Ascending aorta (tissue), 2 donors: ENCODE measurements around the gene CTH. TPM values are rescaled to one million over a fixed set of nuclear protein-coding genes. Genes with fewer than 3 reads are reported as not detected.

Experiments used
- DNase-seq, 2 donors: peaks; one replicate each; pipeline ENCODE4 v3.0.0-alpha.2; 2019; ENCODE audit warnings: low spot score in 2 of 2
- H3K27ac ChIP-seq, 2 donors: fragments of 200-600 bp; sonication (generic); one replicate each; pipeline ENCODE4 v1.5.1; 2016 to 2017; ENCODE audit warnings: mild to moderate bottlenecking in 1 of 2
- H3K27me3 ChIP-seq: fragments of 200-600 bp; sonication (generic); one replicate; pipeline ENCODE4 v1.5.1; 2017
- H3K36me3 ChIP-seq, 2 donors: fragments of 200-600 bp; sonication (generic); one replicate each; pipeline ENCODE4 v1.5.1; 2016
- H3K4me1 ChIP-seq, 2 donors: fragments of 200-600 bp; sonication (generic); one replicate each; pipeline ENCODE4 v1.5.1; 2016 to 2017; ENCODE audit warnings: mild to moderate bottlenecking in 1 of 2
- H3K4me3 ChIP-seq, 2 donors: fragments of 200-600 bp; sonication (generic); one replicate each; pipeline ENCODE4 v1.5.1; 2016 to 2017; ENCODE audit warnings: mild to moderate bottlenecking in 1 of 2
- H3K9me3 ChIP-seq, 2 donors: fragments of 200-600 bp; sonication (generic); one replicate each; pipeline ENCODE4 v1.5.1; 2016
- intact Hi-C: fragments of 100-400 bp; cut with DNase I; formaldehyde crosslinking; loops from one replicate; pipeline ENCODE4 v1.15.1; 2023
- total RNA-seq: library from RNA; depleted of rRNA; stranded (reverse); fragments of >200 nt; gene quantifications from one replicate; pipeline ENCODE4 v1.1.0, GENCODE V29; 2016
- TF ChIP-seq, protein P1 (sequence below), 3 experiments: fragments of 200-600 bp in 2 of 3; fragments of 450-650 bp in 1 of 3; sonication (generic) in 2 of 3; IDR thresholded peaks; one replicate each; pipeline ENCODE4 v1.5.1; 2016 to 2019; ENCODE audit warnings: antibody characterized with exemption in 3 of 3, mild to moderate bottlenecking in 1 of 3, moderate library complexity in 1 of 3

CTH gene
- total RNA-seq, 1 donor from 2014 or later, result 4.3 TPM

DNA sequence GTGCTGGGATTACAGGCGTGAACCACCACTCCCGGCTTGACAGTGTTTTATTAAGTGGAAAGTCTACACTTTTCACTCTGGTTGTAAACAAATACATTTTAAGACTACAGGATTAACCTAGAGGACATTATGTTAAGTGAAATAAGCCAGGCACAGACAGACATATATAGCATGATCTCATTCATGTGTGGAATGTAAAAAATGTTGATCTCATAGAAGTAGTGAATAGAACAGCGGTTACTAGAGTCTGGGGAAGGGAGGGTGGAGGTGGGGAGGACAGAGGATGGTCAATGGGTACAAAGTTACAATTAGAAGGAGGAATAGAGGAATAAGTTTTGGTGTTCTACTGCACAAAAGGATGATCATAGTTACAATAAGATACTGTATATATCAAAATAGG lies 16.9 kb downstream of the CTH start:
- intact Hi-C loops, result no loop called here
- Histone ChIP-seq H3K9me3 (no peaks in the 10 kb centered on the region), H3K4me3 (no peak overlapping the region), H3K27me3 (no peaks in the 10 kb centered on the region), H3K36me3 (peaks cover 14 to 33% of the 10 kb centered on the region in 2 donors), H3K27ac (no peak overlapping the region), H3K4me1 (no peaks in the 10 kb centered on the region)
- no peak for DNase-seq
- TF ChIP-seq, protein P1, sequence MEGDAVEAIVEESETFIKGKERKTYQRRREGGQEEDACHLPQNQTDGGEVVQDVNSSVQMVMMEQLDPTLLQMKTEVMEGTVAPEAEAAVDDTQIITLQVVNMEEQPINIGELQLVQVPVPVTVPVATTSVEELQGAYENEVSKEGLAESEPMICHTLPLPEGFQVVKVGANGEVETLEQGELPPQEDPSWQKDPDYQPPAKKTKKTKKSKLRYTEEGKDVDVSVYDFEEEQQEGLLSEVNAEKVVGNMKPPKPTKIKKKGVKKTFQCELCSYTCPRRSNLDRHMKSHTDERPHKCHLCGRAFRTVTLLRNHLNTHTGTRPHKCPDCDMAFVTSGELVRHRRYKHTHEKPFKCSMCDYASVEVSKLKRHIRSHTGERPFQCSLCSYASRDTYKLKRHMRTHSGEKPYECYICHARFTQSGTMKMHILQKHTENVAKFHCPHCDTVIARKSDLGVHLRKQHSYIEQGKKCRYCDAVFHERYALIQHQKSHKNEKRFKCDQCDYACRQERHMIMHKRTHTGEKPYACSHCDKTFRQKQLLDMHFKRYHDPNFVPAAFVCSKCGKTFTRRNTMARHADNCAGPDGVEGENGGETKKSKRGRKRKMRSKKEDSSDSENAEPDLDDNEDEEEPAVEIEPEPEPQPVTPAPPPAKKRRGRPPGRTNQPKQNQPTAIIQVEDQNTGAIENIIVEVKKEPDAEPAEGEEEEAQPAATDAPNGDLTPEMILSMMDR (IDR thresholded peaks at IDR 0.05), result no peak

DNA sequence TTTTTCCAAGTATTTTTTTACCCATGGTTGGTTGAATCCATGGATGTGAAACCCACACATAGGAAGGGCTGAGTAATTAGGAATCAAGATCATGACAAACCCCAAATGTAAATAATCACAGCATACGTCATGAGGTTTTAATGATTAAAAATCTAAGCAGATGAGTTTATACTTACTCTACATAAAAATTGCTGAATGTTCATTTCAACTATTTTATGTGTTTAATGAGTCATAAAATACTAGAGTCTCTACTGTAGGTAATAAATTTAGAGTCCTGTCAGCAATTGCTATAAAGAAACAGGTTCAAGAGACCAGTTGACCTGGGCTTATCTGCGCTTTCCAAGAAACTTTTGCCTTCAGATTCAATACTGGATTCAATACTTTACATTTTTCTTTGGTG lies 18.2 kb downstream of the CTH start:
- TF ChIP-seq, protein P1 (IDR thresholded peaks at IDR 0.05), result no peak
- H3K36me3 ChIP-seq, result peaks cover 14 to 39% of the 10 kb centered on the region in 2 donors

DNA sequence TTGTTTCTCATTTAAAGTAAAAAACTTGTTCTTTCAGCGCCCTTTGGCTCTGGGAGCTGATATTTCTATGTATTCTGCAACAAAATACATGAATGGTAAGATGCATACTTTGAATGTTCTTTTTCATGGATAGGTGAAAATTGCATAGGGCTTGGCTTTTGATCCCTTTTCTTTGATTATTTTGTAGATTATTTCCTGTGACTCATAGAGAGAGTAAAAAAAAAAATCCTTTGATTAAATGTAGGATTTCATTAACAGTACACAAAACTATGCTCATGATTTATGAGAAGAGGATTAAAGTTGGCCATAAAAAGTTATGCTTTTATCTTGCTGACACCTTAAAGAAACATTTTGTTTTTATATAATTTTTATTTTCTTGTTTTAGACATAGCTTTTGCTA lies 18.7 kb downstream of the CTH start:
- TF ChIP-seq, protein P1 (IDR thresholded peaks at IDR 0.05), result no peak
- peaks cover 14 to 43% of the 10 kb centered on the region in 2 donors for H3K36me3 ChIP-seq
- intact Hi-C loops, result no loop called here

More for the DNA sequence above, 18.2 kb downstream of the CTH start:
- Histone ChIP-seq H3K4me1 (no peaks in the 10 kb centered on the region), H3K27ac (no peak overlapping the region), H3K4me3 (no peak overlapping the region), H3K9me3 (no peaks in the 10 kb centered on the region), H3K27me3 (no peaks in the 10 kb centered on the region)
- DNase-seq, result no peak
- intact Hi-C loops, result no loop called here

DNA sequence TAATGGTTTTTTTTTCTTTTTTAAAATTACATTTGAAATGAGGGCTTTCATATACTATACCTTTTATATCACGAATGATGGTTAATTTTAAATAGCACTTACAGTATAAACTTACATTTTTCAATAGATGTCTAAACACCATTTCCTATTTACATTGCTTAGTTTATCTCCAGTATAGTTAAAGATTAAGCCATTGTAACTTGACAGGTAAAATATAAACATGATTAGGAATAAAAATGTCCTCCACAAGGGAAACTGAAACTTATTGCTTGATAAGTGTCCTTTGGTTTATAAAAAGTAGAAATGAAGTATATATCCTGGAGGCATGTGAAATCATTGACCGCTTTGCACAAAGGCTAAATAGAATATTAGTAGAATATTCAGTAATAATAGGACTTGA lies 20.2 kb downstream of the CTH start:
- Histone ChIP-seq H3K27me3 (no peaks in the 10 kb centered on the region), H3K4me1 (no peaks in the 10 kb centered on the region), H3K9me3 (no peaks in the 10 kb centered on the region), H3K36me3 (peaks cover 22 to 47% of the 10 kb centered on the region in 2 donors), H3K27ac (no peak overlapping the region), H3K4me3 (no peak overlapping the region)
- DNase-seq, result no peak
- TF ChIP-seq, protein P1 (IDR thresholded peaks at IDR 0.05), result no peak
- intact Hi-C loops, result no loop called here

More for the DNA sequence above, 18.7 kb downstream of the CTH start:
- H3K27ac ChIP-seq, result no peak overlapping the region
- H3K27me3 ChIP-seq, result no peaks in the 10 kb centered on the region
- no peak overlapping the region for H3K4me3 ChIP-seq
- no peaks in the 10 kb centered on the region for H3K4me1 ChIP-seq
- H3K9me3 ChIP-seq, result no peaks in the 10 kb centered on the region
- no peak for DNase-seq

DNA sequence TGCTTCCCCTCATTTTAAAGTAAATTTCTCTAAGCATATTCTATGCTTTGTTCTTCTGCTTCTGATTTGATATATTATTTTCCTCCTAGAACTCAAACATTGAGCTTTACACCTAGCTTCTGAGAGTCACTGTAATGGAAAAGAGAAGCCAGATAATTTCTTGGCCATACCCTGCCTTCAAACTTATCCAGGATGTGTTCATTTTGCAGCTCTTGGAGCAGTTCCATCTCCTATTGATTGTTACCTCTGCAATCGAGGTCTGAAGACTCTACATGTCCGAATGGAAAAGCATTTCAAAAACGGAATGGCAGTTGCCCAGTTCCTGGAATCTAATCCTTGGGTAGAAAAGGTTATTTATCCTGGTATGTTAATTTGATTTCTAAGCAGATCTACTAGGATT lies 20.8 kb downstream of the CTH start:
- Histone ChIP-seq H3K9me3 (no peaks in the 10 kb centered on the region), H3K4me3 (no peak overlapping the region), H3K36me3 (peaks cover 22 to 47% of the 10 kb centered on the region in 2 donors), H3K4me1 (no peaks in the 10 kb centered on the region), H3K27ac (no peak overlapping the region), H3K27me3 (no peaks in the 10 kb centered on the region)
- intact Hi-C loops, result no loop called here
- TF ChIP-seq, protein P1 (IDR thresholded peaks at IDR 0.05), result no peak
- DNase-seq, result no peak

DNA sequence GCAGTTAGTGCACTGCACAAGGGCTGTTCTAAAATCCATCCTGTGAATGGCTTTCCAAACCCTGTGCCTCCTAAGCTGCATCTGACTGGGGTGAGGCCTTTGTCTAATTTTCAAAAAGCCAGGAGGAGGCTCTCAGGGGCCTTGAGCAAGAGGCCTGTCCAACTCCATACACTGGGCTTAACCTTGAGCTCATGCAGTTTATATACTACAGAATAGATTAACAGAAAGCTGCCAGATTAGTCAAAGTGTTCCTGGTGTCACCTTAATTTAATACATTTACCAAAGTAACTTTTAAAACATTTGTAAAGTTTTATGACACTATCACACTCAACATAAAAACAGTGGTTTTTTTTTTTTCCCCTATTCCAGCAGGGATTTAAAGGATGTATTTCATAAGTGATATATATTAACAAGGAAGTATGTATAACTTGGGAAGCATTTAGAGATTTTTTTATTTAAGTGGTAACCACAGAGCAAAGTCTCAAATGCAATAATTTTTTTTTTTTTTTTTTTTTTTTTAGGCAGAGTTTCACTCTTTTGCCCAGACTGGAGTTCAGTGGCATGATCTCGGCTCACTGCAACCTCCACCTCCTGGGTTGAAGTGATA lies 23.3 kb downstream of the CTH start:
- H3K27me3 ChIP-seq, result no peaks in the 10 kb centered on the region
- no peak overlapping the region for H3K27ac ChIP-seq
- intact Hi-C loops, result no loop called here
- peaks cover 24 to 57% of the 10 kb centered on the region in 2 donors for H3K36me3 ChIP-seq
- DNase-seq, result no peak
- no peaks in the 10 kb centered on the region for H3K9me3 ChIP-seq
- no peak overlapping the region for H3K4me3 ChIP-seq
- H3K4me1 ChIP-seq, result no peaks in the 10 kb centered on the region
- TF ChIP-seq, protein P1 (IDR thresholded peaks at IDR 0.05), result no peak
